PC-3 (cell line): ENCODE data around the gene CXCL5.

ENCODE experiments used
- CTCF ChIP-seq: fragments of 300-600 bp; sonication (generic); conservative IDR thresholded peaks from 2 replicates; pipeline ENCODE4 v1.5.1; 2017; ENCODE audit warnings: antibody characterized with exemption, low read depth, mild to moderate bottlenecking, low read length
- EZH2phosphoT487 ChIP-seq: fragments of 300-600 bp; sonication (generic); IDR thresholded peaks from 2 replicates; pipeline ENCODE4 v1.6.1; 2018; ENCODE audit warnings: mild to moderate bottlenecking, antibody characterized with exemption, low read length, borderline replicate concordance

DNA sequence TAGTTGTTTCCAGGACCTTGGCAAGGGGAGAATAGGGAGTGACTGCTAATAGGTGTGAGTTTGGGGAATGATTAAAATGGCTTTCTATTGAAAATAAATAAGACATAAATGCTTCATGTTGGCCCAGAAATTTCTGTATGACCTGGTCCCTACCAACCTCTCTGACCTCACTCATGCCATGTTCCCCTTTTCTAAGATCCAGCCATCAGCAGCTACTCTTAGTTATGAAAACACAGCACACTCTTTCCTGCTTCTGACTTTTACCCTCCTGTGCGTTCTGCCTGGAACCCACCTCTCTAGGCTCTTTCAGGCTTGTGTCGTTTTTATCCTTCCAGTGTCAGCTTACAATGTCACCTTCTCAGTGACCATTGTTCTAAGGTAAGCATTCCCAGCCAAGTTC, 14.8 kb upstream of the CXCL5 start:
- TF ChIP-seq CTCF (no peak), EZH2phosphoT487 (no peak)
